Thyroid gland (tissue), 4 donors: ENCODE measurements around the gene FCHSD2. TPM values are rescaled to one million over a fixed set of nuclear protein-coding genes. Genes with fewer than 3 reads are reported as not detected.

Source experiments
- DNase-seq, 2 donors: peaks; one replicate each; pipeline ENCODE4 v3.0.0-alpha.2; 2019
- H3K27ac ChIP-seq, 3 donors: fragments of 200-600 bp; sonication (generic); 1 replicate in 2 of 3; 2 replicates in 1 of 3; pipeline ENCODE4 v1.5.1; 2016 to 2019; ENCODE audit warnings: mild to moderate bottlenecking in 1 of 3, moderate library complexity in 1 of 3
- H3K27me3 ChIP-seq: fragments of 200-600 bp; sonication (generic); one replicate; pipeline ENCODE4 v1.5.1; 2019
- H3K36me3 ChIP-seq, 2 donors: fragments of 200-600 bp; sonication (generic); one replicate each; pipeline ENCODE4 v1.5.1; 2016 to 2019
- H3K4me1 ChIP-seq, 2 donors: fragments of 200-600 bp; sonication (generic); one replicate each; pipeline ENCODE4 v1.5.1; 2017 to 2019
- H3K4me3 ChIP-seq, 3 donors: fragments of 200-600 bp; sonication (generic); replicated peaks in 1 of 3; 1 replicate in 2 of 3; 2 replicates in 1 of 3; pipeline ENCODE4 v1.5.1; 2016; ENCODE audit warnings: mild to moderate bottlenecking in 1 of 3
- H3K9me3 ChIP-seq: fragments of 200-600 bp; sonication (generic); one replicate; pipeline ENCODE4 v1.5.1; 2017
- CTCF ChIP-seq, 6 experiments: fragments of 200-600 bp in 3 of 6; fragments of 450-650 bp in 3 of 6; sonication (generic) in 3 of 6; IDR thresholded peaks; one replicate each; pipeline ENCODE4 v1.5.1; 2016 to 2019; ENCODE audit warnings: antibody characterized with exemption in 6 of 6, mild to moderate bottlenecking in 2 of 6, inconsistent platforms in 1 of 6, moderate library complexity in 1 of 6
- POLR2A ChIP-seq, 2 donors: fragments of 450-650 bp; IDR thresholded peaks; one replicate each; pipeline ENCODE4 v1.6.1; 2017; ENCODE audit warnings: antibody characterized with exemption in 2 of 2, mild to moderate bottlenecking in 2 of 2, moderate library complexity in 1 of 2
- WGBS, 2 donors: methylation state at CpG; one replicate each; pipeline ENCODE4 v1.1.5; 2017; 5-methylcytosine and 5-hydroxymethylcytosine counted together
- intact Hi-C: fragments of 100-400 bp; cut with DNase I; formaldehyde crosslinking; loops from one replicate; pipeline ENCODE4 v1.15.1; 2023
- total RNA-seq, 4 donors: library from RNA; depleted of rRNA; stranded (reverse); fragments of >200 nt; gene quantifications; one replicate each; pipeline ENCODE4 v1.2.3, GENCODE V29; 2016

Gene FCHSD2
- total RNA-seq, 4 donors from 2014 or later = 13.5 to 21.7 (median 16.9) TPM

DNA sequence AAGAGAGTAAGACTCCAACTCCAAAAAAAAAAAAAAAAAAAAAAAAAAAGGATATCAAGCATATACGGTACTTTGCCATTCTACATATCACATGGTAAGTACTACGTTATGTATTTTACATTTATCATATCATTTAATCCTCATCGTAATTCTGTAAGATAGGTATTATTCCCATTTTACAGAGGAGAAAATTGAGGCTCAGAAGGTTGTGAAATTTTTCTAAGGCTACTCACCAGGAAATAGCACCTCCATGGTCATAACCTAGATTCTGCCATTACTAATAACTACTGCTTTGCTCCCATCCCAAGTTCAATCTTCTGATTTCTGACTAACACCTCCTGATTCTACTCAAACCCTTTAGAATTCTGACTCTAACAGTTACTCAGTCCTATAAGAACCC, 138.0 kb downstream of the FCHSD2 start:
- 98 to 99% methylated on average over 3 of the region's 3 CpGs for WGBS, 2 donors
- TF ChIP-seq POLR2A (IDR thresholded peaks at IDR 0.05) (no peak), CTCF (IDR thresholded peaks at IDR 0.05) (no peak)
- no peak for DNase-seq
- Histone ChIP-seq H3K9me3 (no peaks in the 10 kb centered on the region), H3K27me3 (no peaks in the 10 kb centered on the region), H3K4me1 (no peaks in the 10 kb centered on the region), H3K27ac (no peak overlapping the region), H3K36me3 (no peaks in the 10 kb centered on the region), H3K4me3 (no peak overlapping the region)
- intact Hi-C loops = no loop called here

- Histone ChIP-seq H3K27ac (no peak overlapping the region), H3K27me3 (no peaks in the 10 kb centered on the region), H3K4me1 (no peaks in the 10 kb centered on the region), H3K36me3 (no peaks in the 10 kb centered on the region), H3K4me3 (no peak overlapping the region), H3K9me3 (no peaks in the 10 kb centered on the region)
- no peak for TF ChIP-seq CTCF (IDR thresholded peaks at IDR 0.05)
- no peak for TF ChIP-seq POLR2A (IDR thresholded peaks at IDR 0.05)
- intact Hi-C loops = no loop called here
- DNase-seq = no peak
Measured at GRCh38 chr11:73003088-73003487, 139.0 kb downstream of the FCHSD2 start.

DNA sequence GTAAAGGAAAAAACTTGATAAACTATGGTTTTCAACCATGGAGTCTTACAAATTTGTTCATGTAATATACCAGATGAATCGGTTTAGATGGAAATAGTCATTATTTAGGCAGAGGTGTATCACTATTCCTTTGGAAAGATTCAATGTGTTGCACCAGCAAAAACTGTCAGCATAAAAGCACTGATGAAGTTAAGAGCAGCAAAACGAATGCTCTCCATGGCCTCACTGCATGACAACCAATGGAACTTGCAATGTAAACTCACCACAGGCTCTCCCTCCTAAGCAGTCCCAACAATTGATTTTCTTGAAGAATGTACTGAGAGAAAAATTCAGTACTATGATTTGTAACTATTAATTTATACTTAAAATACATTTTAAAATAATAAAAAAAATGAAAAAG, 139.9 kb downstream of the FCHSD2 start:
- H3K9me3 ChIP-seq = no peaks in the 10 kb centered on the region
- DNase-seq = no peak
- no peaks in the 10 kb centered on the region for H3K27me3 ChIP-seq
- intact Hi-C loops = no loop called here
- TF ChIP-seq POLR2A (IDR thresholded peaks at IDR 0.05) (no peak), CTCF (IDR thresholded peaks at IDR 0.05) (no peak)
- no peaks in the 10 kb centered on the region for H3K36me3 ChIP-seq
- H3K27ac ChIP-seq = no peak overlapping the region
- no peaks in the 10 kb centered on the region for H3K4me1 ChIP-seq
- WGBS, 2 donors = 66 to 73% methylated on average over 2 of the region's 2 CpGs
- H3K4me3 ChIP-seq = no peak overlapping the region

DNA sequence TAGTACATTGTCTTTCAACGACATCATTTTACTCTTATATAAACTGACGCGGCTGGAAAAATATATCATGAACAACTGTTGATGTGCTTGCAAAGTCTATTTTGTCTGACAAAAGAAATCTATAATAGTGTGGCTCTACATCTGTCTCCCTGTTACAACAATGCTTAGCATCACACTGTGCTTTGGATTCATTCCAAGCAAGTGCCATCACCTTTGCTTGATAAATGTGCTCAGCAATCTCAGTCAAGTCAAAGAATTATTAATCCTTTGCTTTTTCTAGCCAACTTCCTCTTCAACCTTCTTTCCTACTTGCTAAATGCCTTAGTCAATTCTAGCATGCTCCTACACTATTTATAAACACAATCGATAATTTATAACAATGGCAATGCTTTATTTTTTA, 140.5 kb downstream of the FCHSD2 start:
- 80 to 82% methylated on average over 4 of the region's 4 CpGs for WGBS, 2 donors
- no peak for TF ChIP-seq CTCF (IDR thresholded peaks at IDR 0.05)
- TF ChIP-seq POLR2A (IDR thresholded peaks at IDR 0.05) = no peak
- H3K4me1 ChIP-seq = no peaks in the 10 kb centered on the region
- no peaks in the 10 kb centered on the region for H3K36me3 ChIP-seq
- H3K9me3 ChIP-seq = no peaks in the 10 kb centered on the region
- no peaks in the 10 kb centered on the region for H3K27me3 ChIP-seq
- H3K4me3 ChIP-seq = no peak overlapping the region
- no peak overlapping the region for H3K27ac ChIP-seq
- intact Hi-C loops = no loop called here
- no peak for DNase-seq

GRCh38 chr11:72998676-72999075, 143.4 kb downstream of the FCHSD2 start:
- Histone ChIP-seq H3K9me3 (no peaks in the 10 kb centered on the region), H3K4me3 (no peak overlapping the region), H3K27ac (no peak overlapping the region), H3K36me3 (no peaks in the 10 kb centered on the region), H3K27me3 (no peaks in the 10 kb centered on the region), H3K4me1 (no peaks in the 10 kb centered on the region)
- TF ChIP-seq POLR2A (IDR thresholded peaks at IDR 0.05) (no peak), CTCF (IDR thresholded peaks at IDR 0.05) (no peak)
- intact Hi-C loops = no loop called here
- DNase-seq = no peak
